ENCODE results near the gene MRPL58. TPM values are rescaled to one million over a fixed set of nuclear protein-coding genes. Genes with fewer than 3 reads are reported as not detected.
A peak's percentile ranks its signal among the peaks of the same experiment; 100 is the strongest.

Gene MRPL58
- polyA plus RNA-seq, 1 donor (not counting 4 experiments of a cell fraction or from before 2014, with no cell fraction given): 61.1 TPM

DNA sequence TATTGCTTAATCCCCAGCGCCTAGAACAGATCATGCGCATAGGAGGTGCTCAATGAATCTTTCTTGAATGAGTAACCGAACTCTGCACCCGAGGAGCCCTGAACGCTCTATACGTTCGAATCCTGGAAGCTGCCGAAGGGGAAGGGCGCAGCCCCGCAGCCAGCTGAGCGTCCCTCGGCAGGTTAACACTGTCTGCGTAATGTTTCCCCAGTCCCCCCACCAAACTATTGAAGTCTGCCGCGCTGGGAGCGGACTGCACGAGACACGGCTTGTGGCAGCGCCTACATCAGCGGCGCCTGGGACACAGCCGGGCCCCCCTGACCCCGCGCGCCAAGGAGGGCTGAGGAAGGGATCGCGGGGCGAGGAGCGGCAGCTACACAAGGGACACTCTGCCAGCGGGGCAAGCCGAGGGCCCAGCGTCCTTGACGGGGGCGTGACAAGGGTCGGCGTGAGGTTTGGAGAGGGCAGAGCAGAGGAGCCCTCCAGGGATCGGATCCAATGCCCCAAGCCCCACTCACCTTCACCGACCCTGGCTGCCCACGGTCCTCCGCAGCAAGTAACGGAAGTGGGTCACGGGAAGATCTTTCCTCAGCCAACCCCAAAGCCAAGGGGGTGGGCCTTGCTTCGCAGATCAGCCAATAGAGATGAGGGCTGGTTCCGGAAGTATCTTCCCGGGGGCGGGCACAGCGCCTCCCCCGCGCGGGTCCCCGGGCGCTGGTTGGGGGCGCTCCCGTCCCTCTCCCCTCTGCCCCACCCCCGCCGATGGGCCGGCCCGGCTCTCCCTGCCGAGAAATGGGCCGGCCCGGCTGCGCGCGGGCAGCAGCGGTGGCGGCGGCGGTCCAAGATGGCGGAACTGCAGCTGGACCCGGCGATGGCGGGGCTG, 34.2 kb downstream of the MRPL58 start, which contains the start of the genes ATP5PD and KCTD2:
Gene ATP5PD, minus strand, starts transcription at position 563 of the 883 bp plus-strand sequence. CDS start 4,319 bp downstream, outside the sequence.
Gene KCTD2, plus strand, starts transcription at position 819 of the 883 bp plus-strand sequence. Its CDS starts 26 bp downstream, at position 845.
- H3K4me3 ChIP-seq (ENCODE audit: control insufficient read depth in 2 of 3, extremely low read depth in 1 of 3, insufficient read depth in 2 of 3, low read depth in 1 of 3, low read length in 3 of 3): peak within 1 kb of the TSS; percentile 90 to 98 (median 96)

DNA sequence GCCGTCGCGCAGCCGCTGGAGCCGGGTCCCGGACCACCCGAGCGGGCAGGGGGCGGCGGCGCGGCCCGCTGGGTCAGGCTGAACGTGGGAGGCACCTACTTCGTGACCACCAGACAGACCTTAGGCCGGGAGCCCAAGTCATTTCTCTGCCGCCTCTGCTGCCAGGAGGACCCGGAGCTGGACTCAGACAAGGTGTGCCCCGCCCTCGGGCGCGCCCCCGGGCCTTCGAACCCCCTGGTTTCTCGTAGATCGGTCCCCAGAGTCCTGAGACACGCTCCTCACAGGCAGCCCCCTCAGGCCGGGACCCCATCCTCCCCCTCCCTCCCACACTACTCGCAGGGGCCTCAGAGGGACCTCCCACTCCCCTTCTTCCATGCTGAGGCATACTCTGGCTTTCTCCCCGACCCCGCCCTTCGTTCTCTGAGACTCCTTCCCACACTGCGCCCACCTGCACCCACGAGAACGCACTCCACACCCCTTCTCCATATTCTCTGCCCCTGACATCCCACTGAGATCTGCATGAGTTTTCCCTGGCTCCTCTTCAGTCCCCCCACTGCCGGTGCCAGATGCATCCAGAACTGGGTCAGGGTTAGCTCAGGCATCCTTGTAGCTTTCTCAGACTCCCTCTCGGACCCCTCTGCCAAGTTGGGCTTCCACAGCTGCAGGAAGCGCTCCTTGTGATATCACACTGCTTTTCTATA, 35.1 kb downstream of the MRPL58 start:
- Histone ChIP-seq H3K4me3 (ENCODE audit: control insufficient read depth in 2 of 3, extremely low read depth in 1 of 3, insufficient read depth in 2 of 3, low read depth in 1 of 3, low read length in 3 of 3) (peak overlapping the region; percentile 78 to 98 (median 82)), H3K36me3 (ENCODE audit: control insufficient read depth in 2 of 2, extremely low read depth in 1 of 2, insufficient read depth in 2 of 2, low read length in 2 of 2) (peaks cover 4 to 7% of the 10 kb centered on the region in 2 experiments), H4K20me1 (ENCODE audit: control insufficient read depth, extremely low read depth, insufficient read depth, low read length) (no peaks in the 10 kb centered on the region), H3K9me3 (ENCODE audit: control insufficient read depth, low read depth, low read length) (no peaks in the 10 kb centered on the region), H3K4me2 (ENCODE audit: control insufficient read depth, extremely low read depth, insufficient read depth, low read depth, low read length) (peak overlapping the region; percentile 87), H3K27me3 (ENCODE audit: control insufficient read depth, extremely low read depth, insufficient read depth, low read length) (no peaks in the 10 kb centered on the region), H2AFZ (ENCODE audit: control insufficient read depth, low read length) (peak overlapping the region; percentile 20), H3K79me2 (ENCODE audit: control insufficient read depth, insufficient read depth, low read length) (peaks cover 21% of the 10 kb centered on the region), H3K4me1 (ENCODE audit: control insufficient read depth, extremely low read depth, insufficient read depth, low read length) (peaks cover 14% of the 10 kb centered on the region), H3K9me1 (ENCODE audit: control insufficient read depth, extremely low read depth, insufficient read depth, low read length) (no peaks in the 10 kb centered on the region), H3K9ac (ENCODE audit: control insufficient read depth, extremely low read depth, insufficient read depth, low read length) (peak overlapping the region; percentile 97), H3K27ac (ENCODE audit: control insufficient read depth, insufficient read depth, low read length) (peak overlapping the region; percentile 25)
- TF ChIP-seq EZH2 (IDR thresholded peaks at IDR 0.05; ENCODE audit: low read length) (no peak), CTCF (optimal IDR thresholded peaks at IDR 0.05 in 1 of 3, IDR thresholded peaks at IDR 0.05 in 1 of 3, conservative IDR thresholded peaks at IDR 0.05 in 1 of 3; ENCODE audit: extremely low read depth in 1 of 3, insufficient read depth in 2 of 3, low read length in 3 of 3) (no peak)
- FAIRE-seq (no peak), DNase-seq (ENCODE audit: low read depth, low spot score) (no peak)
- dilution Hi-C loops (cut with MboI; ENCODE audit: extremely low pct_ligation_motif_present, low sequenced_read_pairs): no loop called here

More for the DNA sequence above, 34.2 kb downstream of the MRPL58 start, which contains the start of the genes ATP5PD and KCTD2:
- Histone ChIP-seq H3K4me2 (ENCODE audit: control insufficient read depth, extremely low read depth, insufficient read depth, low read depth, low read length) (peak within 1 kb of the TSS; percentile 87), H3K4me1 (ENCODE audit: control insufficient read depth, extremely low read depth, insufficient read depth, low read length) (peaks cover 14% of the 10 kb centered on the region), H3K9me3 (ENCODE audit: control insufficient read depth, low read depth, low read length) (no peaks in the 10 kb centered on the region), H2AFZ (ENCODE audit: control insufficient read depth, low read length) (peak within 1 kb of the TSS; percentile 93), H3K79me2 (ENCODE audit: control insufficient read depth, insufficient read depth, low read length) (peaks cover 21% of the 10 kb centered on the region), H3K9ac (ENCODE audit: control insufficient read depth, extremely low read depth, insufficient read depth, low read length) (peak within 1 kb of the TSS; percentile 97), H3K36me3 (ENCODE audit: control insufficient read depth in 2 of 2, extremely low read depth in 1 of 2, insufficient read depth in 2 of 2, low read length in 2 of 2) (peaks cover 8% of the 10 kb centered on the region in 2 experiments), H3K27me3 (ENCODE audit: control insufficient read depth, extremely low read depth, insufficient read depth, low read length) (no peaks in the 10 kb centered on the region), H3K27ac (ENCODE audit: control insufficient read depth, insufficient read depth, low read length) (peak within 1 kb of the TSS; percentile 93), H3K9me1 (ENCODE audit: control insufficient read depth, extremely low read depth, insufficient read depth, low read length) (no peaks in the 10 kb centered on the region), H4K20me1 (ENCODE audit: control insufficient read depth, extremely low read depth, insufficient read depth, low read length) (no peaks in the 10 kb centered on the region)
- DNase-seq (ENCODE audit: low read depth, low spot score) (peak; percentile 86), FAIRE-seq (peak; percentile 52)
- no peak for TF ChIP-seq CTCF (optimal IDR thresholded peaks at IDR 0.05 in 1 of 3, IDR thresholded peaks at IDR 0.05 in 1 of 3, conservative IDR thresholded peaks at IDR 0.05 in 1 of 3; ENCODE audit: extremely low read depth in 1 of 3, insufficient read depth in 2 of 3, low read length in 3 of 3)
- no peak for TF ChIP-seq EZH2 (IDR thresholded peaks at IDR 0.05; ENCODE audit: low read length)
- dilution Hi-C loops (cut with MboI; ENCODE audit: extremely low pct_ligation_motif_present, low sequenced_read_pairs): no loop called here

All from keratinocyte (primary cell).